ENCODE measurements around the gene UQCC2.

UQCC2 gene

GRCh38 chr6:33670971-33671743, 40.3 kb downstream of the UQCC2 start:
- H4K91ac ChIP-seq (ENCODE audit: low read depth, low read length, poor library complexity), result no peak overlapping the region
- H3K4me3 ChIP-seq (ENCODE audit: low read length in 2 of 2), result no peak overlapping the region
- H3K79me1 ChIP-seq (ENCODE audit: low read depth, low read length), result no peaks in the 10 kb centered on the region
- H3K23ac ChIP-seq (ENCODE audit: low read depth, low read length, poor library complexity), result peak overlapping the region; percentile 35
- no peaks in the 10 kb centered on the region for H3K9me3 ChIP-seq (replicated peaks in 1 of 2; ENCODE audit: control insufficient read depth in 2 of 2, insufficient read depth in 1 of 2, low read depth in 1 of 2, low read length in 2 of 2)
- no peak overlapping the region for H3K4ac ChIP-seq (ENCODE audit: low read length)
- H3K27ac ChIP-seq (replicated peaks; ENCODE audit: low read length), result no peak overlapping the region
- no peak overlapping the region for H3K14ac ChIP-seq (ENCODE audit: low read length)
- H3K36me3 ChIP-seq (replicated peaks in 1 of 2; ENCODE audit: control insufficient read depth in 2 of 2, insufficient read depth in 2 of 2, low read length in 2 of 2), result no peaks in the 10 kb centered on the region
- no peak overlapping the region for H2AFZ ChIP-seq (ENCODE audit: low read length)
- H2BK12ac ChIP-seq (ENCODE audit: low read length), result no peak overlapping the region
- peaks cover 12 to 16% of the 10 kb centered on the region in 2 donors for H3K4me1 ChIP-seq (ENCODE audit: control insufficient read depth in 2 of 2, insufficient read depth in 1 of 2, low read depth in 1 of 2, low read length in 2 of 2)
- H2BK15ac ChIP-seq (ENCODE audit: low read length), result no peak overlapping the region
- H2AK5ac ChIP-seq (ENCODE audit: low read depth, low read length), result peak overlapping the region; percentile 23
- no peak overlapping the region for H4K8ac ChIP-seq (ENCODE audit: low read depth, low read length)
- H3K18ac ChIP-seq (ENCODE audit: low read length), result peak overlapping the region; percentile 29
- WGBS, 2 donors (ENCODE audit: extremely low coverage in 2 of 2, insufficient read length in 2 of 2, insufficient replicate concordance in 1 of 2), result no CpG with 5 or more reads among the region's 30 CpGs
- H2BK5ac ChIP-seq (ENCODE audit: low read length), result no peak overlapping the region
- no peaks in the 10 kb centered on the region for H3K27me3 ChIP-seq (ENCODE audit: control insufficient read depth in 3 of 3, insufficient read depth in 3 of 3, low read depth in 1 of 3, low read length in 3 of 3)
- H2BK120ac ChIP-seq (ENCODE audit: low read depth, low read length), result no peak overlapping the region
- no peak for DNase-seq (ENCODE audit: low spot score)
- no peak overlapping the region for H3K4me2 ChIP-seq (ENCODE audit: insufficient read depth, low read length, poor library complexity, severe bottlenecking)
- no peak overlapping the region for H3K9ac ChIP-seq (ENCODE audit: low read depth, low read length, poor library complexity)

GRCh38 chr6:33670086-33670660, 41.3 kb downstream of the UQCC2 start:
- WGBS, 2 donors (ENCODE audit: extremely low coverage in 2 of 2, insufficient read length in 2 of 2, insufficient replicate concordance in 1 of 2), result no CpG with 5 or more reads among the region's 21 CpGs

GRCh38 chr6:33668914-33669313, 42.6 kb downstream of the UQCC2 start:
- Histone ChIP-seq H2AK5ac (ENCODE audit: low read depth, low read length) (no peak overlapping the region), H3K9me3 (replicated peaks in 1 of 2; ENCODE audit: control insufficient read depth in 2 of 2, insufficient read depth in 1 of 2, low read depth in 1 of 2, low read length in 2 of 2) (no peaks in the 10 kb centered on the region), H3K4me1 (ENCODE audit: control insufficient read depth in 2 of 2, insufficient read depth in 1 of 2, low read depth in 1 of 2, low read length in 2 of 2) (peaks cover 6 to 11% of the 10 kb centered on the region in 2 donors), H3K23ac (ENCODE audit: low read depth, low read length, poor library complexity) (no peak overlapping the region), H3K14ac (ENCODE audit: low read length) (no peak overlapping the region), H3K4ac (ENCODE audit: low read length) (no peak overlapping the region), H2BK12ac (ENCODE audit: low read length) (no peak overlapping the region), H3K27ac (replicated peaks; ENCODE audit: low read length) (no peak overlapping the region), H2BK15ac (ENCODE audit: low read length) (no peak overlapping the region), H3K4me3 (ENCODE audit: low read length in 2 of 2) (no peak overlapping the region), H3K18ac (ENCODE audit: low read length) (peak overlapping the region; percentile 32), H2AFZ (ENCODE audit: low read length) (no peak overlapping the region), H3K9ac (ENCODE audit: low read depth, low read length, poor library complexity) (no peak overlapping the region), H2BK5ac (ENCODE audit: low read length) (peak overlapping the region; percentile 34), H2BK120ac (ENCODE audit: low read depth, low read length) (no peak overlapping the region), H3K36me3 (replicated peaks in 1 of 2; ENCODE audit: control insufficient read depth in 2 of 2, insufficient read depth in 2 of 2, low read length in 2 of 2) (no peaks in the 10 kb centered on the region), H3K4me2 (ENCODE audit: insufficient read depth, low read length, poor library complexity, severe bottlenecking) (no peak overlapping the region), H4K8ac (ENCODE audit: low read depth, low read length) (no peak overlapping the region), H4K91ac (ENCODE audit: low read depth, low read length, poor library complexity) (no peak overlapping the region), H3K79me1 (ENCODE audit: low read depth, low read length) (no peaks in the 10 kb centered on the region), H3K27me3 (ENCODE audit: control insufficient read depth in 3 of 3, insufficient read depth in 3 of 3, low read depth in 1 of 3, low read length in 3 of 3) (no peaks in the 10 kb centered on the region)
- WGBS, 2 donors (ENCODE audit: extremely low coverage in 2 of 2, insufficient read length in 2 of 2, insufficient replicate concordance in 1 of 2), result no CpG with 5 or more reads among the region's 17 CpGs
- no peak for DNase-seq (ENCODE audit: low spot score)

More at GRCh38 chr6:33670086-33670660, 41.3 kb downstream of the UQCC2 start:
- no peak for DNase-seq (ENCODE audit: low spot score)
- no peak overlapping the region for H2BK15ac ChIP-seq (ENCODE audit: low read length)
- no peak overlapping the region for H3K4ac ChIP-seq (ENCODE audit: low read length)
- H3K79me1 ChIP-seq (ENCODE audit: low read depth, low read length), result no peaks in the 10 kb centered on the region
- H3K4me1 ChIP-seq (ENCODE audit: control insufficient read depth in 2 of 2, insufficient read depth in 1 of 2, low read depth in 1 of 2, low read length in 2 of 2), result peaks cover 12 to 16% of the 10 kb centered on the region in 2 donors
- no peak overlapping the region for H2AK5ac ChIP-seq (ENCODE audit: low read depth, low read length)
- H3K23ac ChIP-seq (ENCODE audit: low read depth, low read length, poor library complexity), result peak overlapping the region; percentile 48
- no peak overlapping the region for H4K91ac ChIP-seq (ENCODE audit: low read depth, low read length, poor library complexity)
- H2AFZ ChIP-seq (ENCODE audit: low read length), result no peak overlapping the region
- H3K27me3 ChIP-seq (ENCODE audit: control insufficient read depth in 3 of 3, insufficient read depth in 3 of 3, low read depth in 1 of 3, low read length in 3 of 3), result no peaks in the 10 kb centered on the region
- no peak overlapping the region for H3K18ac ChIP-seq (ENCODE audit: low read length)
- H2BK5ac ChIP-seq (ENCODE audit: low read length), result no peak overlapping the region
- no peak overlapping the region for H3K4me3 ChIP-seq (ENCODE audit: low read length in 2 of 2)
- no peaks in the 10 kb centered on the region for H3K36me3 ChIP-seq (replicated peaks in 1 of 2; ENCODE audit: control insufficient read depth in 2 of 2, insufficient read depth in 2 of 2, low read length in 2 of 2)
- H2BK120ac ChIP-seq (ENCODE audit: low read depth, low read length), result no peak overlapping the region
- H3K4me2 ChIP-seq (ENCODE audit: insufficient read depth, low read length, poor library complexity, severe bottlenecking), result no peak overlapping the region
- no peak overlapping the region for H3K14ac ChIP-seq (ENCODE audit: low read length)
- H2BK12ac ChIP-seq (ENCODE audit: low read length), result peak overlapping the region; percentile 63
- H4K8ac ChIP-seq (ENCODE audit: low read depth, low read length), result no peak overlapping the region
- H3K27ac ChIP-seq (replicated peaks; ENCODE audit: low read length), result no peak overlapping the region
- H3K9me3 ChIP-seq (replicated peaks in 1 of 2; ENCODE audit: control insufficient read depth in 2 of 2, insufficient read depth in 1 of 2, low read depth in 1 of 2, low read length in 2 of 2), result no peaks in the 10 kb centered on the region
- H3K9ac ChIP-seq (ENCODE audit: low read depth, low read length, poor library complexity), result no peak overlapping the region

- H4K91ac ChIP-seq (ENCODE audit: low read depth, low read length, poor library complexity), result no peak overlapping the region
- H2AFZ ChIP-seq (ENCODE audit: low read length), result no peak overlapping the region
- H3K4ac ChIP-seq (ENCODE audit: low read length), result no peak overlapping the region
- no peak overlapping the region for H2AK5ac ChIP-seq (ENCODE audit: low read depth, low read length)
- no peak overlapping the region for H3K4me3 ChIP-seq (ENCODE audit: low read length in 2 of 2)
- no peak overlapping the region for H3K18ac ChIP-seq (ENCODE audit: low read length)
- no peaks in the 10 kb centered on the region for H3K27me3 ChIP-seq (ENCODE audit: control insufficient read depth in 3 of 3, insufficient read depth in 3 of 3, low read depth in 1 of 3, low read length in 3 of 3)
- H3K4me1 ChIP-seq (ENCODE audit: control insufficient read depth in 2 of 2, insufficient read depth in 1 of 2, low read depth in 1 of 2, low read length in 2 of 2), result peaks cover under 1 to 5% of the 10 kb centered on the region in 2 donors
- H3K79me1 ChIP-seq (ENCODE audit: low read depth, low read length), result no peaks in the 10 kb centered on the region
- H3K4me2 ChIP-seq (ENCODE audit: insufficient read depth, low read length, poor library complexity, severe bottlenecking), result no peak overlapping the region
- peak overlapping the region; percentile 25 for H3K14ac ChIP-seq (ENCODE audit: low read length)
- H3K27ac ChIP-seq (replicated peaks; ENCODE audit: low read length), result no peak overlapping the region
- peak overlapping the region; percentile 24 for H3K9ac ChIP-seq (ENCODE audit: low read depth, low read length, poor library complexity)
- DNase-seq (ENCODE audit: low spot score), result no peak
- no peaks in the 10 kb centered on the region for H3K36me3 ChIP-seq (replicated peaks in 1 of 2; ENCODE audit: control insufficient read depth in 2 of 2, insufficient read depth in 2 of 2, low read length in 2 of 2)
- no CpG with 5 or more reads among the region's 8 CpGs for WGBS, 2 donors (ENCODE audit: extremely low coverage in 2 of 2, insufficient read length in 2 of 2, insufficient replicate concordance in 1 of 2)
- no peak overlapping the region for H2BK15ac ChIP-seq (ENCODE audit: low read length)
- H3K23ac ChIP-seq (ENCODE audit: low read depth, low read length, poor library complexity), result no peak overlapping the region
- no peaks in the 10 kb centered on the region for H3K9me3 ChIP-seq (replicated peaks in 1 of 2; ENCODE audit: control insufficient read depth in 2 of 2, insufficient read depth in 1 of 2, low read depth in 1 of 2, low read length in 2 of 2)
- H2BK120ac ChIP-seq (ENCODE audit: low read depth, low read length), result no peak overlapping the region
- H2BK5ac ChIP-seq (ENCODE audit: low read length), result peak overlapping the region; percentile 34
- H2BK12ac ChIP-seq (ENCODE audit: low read length), result no peak overlapping the region
- H4K8ac ChIP-seq (ENCODE audit: low read depth, low read length), result peak overlapping the region; percentile 74
These were observed 43.2 kb downstream of the UQCC2 start for GRCh38 chr6:33668328-33668727.
